Kidney (tissue), 14 donors: ENCODE results near the gene SLC46A3. TPM values are rescaled to one million over a fixed set of nuclear protein-coding genes. Genes with fewer than 3 reads are reported as not detected.

Source experiments
- DNase-seq, 5 donors: peaks; one replicate each; pipeline ENCODE4 v3.0.0-alpha.2; 2013 to 2020
- FAIRE-seq: peaks from 2 replicates; lab custom pipeline; 2012; peaks lifted over from hg19 to GRCh38; lab: Jason Lieb, UNC
- H3K27ac ChIP-seq, 2 donors: one replicate each; pipeline ENCODE4 v1.7.0; 2013; ENCODE audit warnings: low read depth in 2 of 2, low read length in 2 of 2, inconsistent platforms in 1 of 2
- H3K27me3 ChIP-seq: one replicate; pipeline ENCODE4 v1.7.1; 2013; ENCODE audit warnings: low read length, inconsistent platforms; ENCODE audit not compliant: control insufficient read depth, insufficient read depth
- H3K36me3 ChIP-seq, 3 donors: one replicate each; pipeline versions ENCODE4 v1.7.0 to v1.7.1; 2013; ENCODE audit warnings: low read length in 3 of 3, control low read depth in 1 of 3, inconsistent platforms in 1 of 3; ENCODE audit not compliant: insufficient read depth in 3 of 3, control insufficient read depth in 2 of 3
- H3K4me1 ChIP-seq, 3 donors: one replicate each; pipeline versions ENCODE4 v1.7.0 to v1.7.1; 2013; ENCODE audit warnings: low read length in 3 of 3, inconsistent platforms in 1 of 3, low read depth in 1 of 3; ENCODE audit not compliant: control insufficient read depth in 2 of 3, insufficient read depth in 2 of 3
- H3K4me3 ChIP-seq, 3 donors: one replicate each; pipeline versions ENCODE4 v1.7.0 to v1.8.1; 2013; ENCODE audit warnings: low read length in 3 of 3, control low read depth in 1 of 3, inconsistent platforms in 1 of 3
- H3K9ac ChIP-seq, 3 donors: one replicate each; pipeline versions ENCODE4 v1.7.0 to v1.7.1; 2013; ENCODE audit warnings: low read length in 3 of 3, control low read depth in 1 of 3, inconsistent platforms in 1 of 3
- H3K9me3 ChIP-seq, 3 donors: one replicate each; pipeline versions ENCODE4 v1.7.0 to v1.7.1; 2013; ENCODE audit warnings: low read length in 3 of 3, control low read depth in 1 of 3, inconsistent platforms in 1 of 3; ENCODE audit not compliant: control insufficient read depth in 2 of 3, insufficient read depth in 1 of 3
- CTCF ChIP-seq: IDR thresholded peaks from 3 replicates; pipeline ENCODE4 v1.5.1; 2012; ENCODE audit warnings: mild to moderate bottlenecking, moderate library complexity, borderline replicate concordance; ENCODE audit not compliant: insufficient read depth; ENCODE audit errors: extremely low read depth
- intact Hi-C: fragments of 100-400 bp; cut with DNase I; formaldehyde crosslinking; loops from one replicate; pipeline ENCODE4 v1.11.1; 2022
- polyA plus RNA-seq: library from polyadenylated mRNA; stranded (reverse); fragments of 350-450 nt; fragmentation: Illumina TruSeq; extraction: RNeasy Lipid Tissue Mini Kit (QIAGEN cat#74804); gene quantifications from one replicate; pipeline ENCODE4 v1.2.3, GENCODE V29; 2014; ENCODE audit warnings: low read depth, low replicate concordance; ENCODE audit not compliant: insufficient read depth
- total RNA-seq: library from RNA; stranded (reverse); fragmentation: NEBNext Ultra II Directional; extraction: Animal tissue kit (Norgen Biotek cat#: 25700); gene quantifications from one replicate; pipeline ENCODE4 v1.2.1, GENCODE V29; 2021
- donor health status: control.
- donor health status: control.
- donor health status: control.
- donor health status: control.
- donor health status: control.
- donor health status: DM: yes; HTN: yes; CAD: no.
- donor health status: Normal renal cell carcinoma (clear cell type).

SLC46A3 gene
- total and polyA plus RNA-seq, 2 donors from 2014 or later = 16.7 to 30.0 TPM

GRCh38 chr13:28753208-28753892 lies 34.6 kb upstream of the SLC46A3 start:
- TF ChIP-seq CTCF = peak; percentile 18
- Histone ChIP-seq H3K36me3 (no peaks in the 10 kb centered on the region), H3K9me3 (peaks cover 0 to 4% (median 0%) of the 10 kb centered on the region in 3 donors), H3K9ac (no peak overlapping the region), H3K27me3 (no peaks in the 10 kb centered on the region), H3K4me1 (peaks cover 0 to 13% (median 5%) of the 10 kb centered on the region in 3 donors), H3K4me3 (no peak overlapping the region), H3K27ac (peak overlapping the region in 1 of 2 donors; percentile 51)
- intact Hi-C loops = no loop called here
- DNase-seq (peak in 3 of 5 donors; percentile 57 to 73 (median 66)), FAIRE-seq (peak; percentile 65)

DNA sequence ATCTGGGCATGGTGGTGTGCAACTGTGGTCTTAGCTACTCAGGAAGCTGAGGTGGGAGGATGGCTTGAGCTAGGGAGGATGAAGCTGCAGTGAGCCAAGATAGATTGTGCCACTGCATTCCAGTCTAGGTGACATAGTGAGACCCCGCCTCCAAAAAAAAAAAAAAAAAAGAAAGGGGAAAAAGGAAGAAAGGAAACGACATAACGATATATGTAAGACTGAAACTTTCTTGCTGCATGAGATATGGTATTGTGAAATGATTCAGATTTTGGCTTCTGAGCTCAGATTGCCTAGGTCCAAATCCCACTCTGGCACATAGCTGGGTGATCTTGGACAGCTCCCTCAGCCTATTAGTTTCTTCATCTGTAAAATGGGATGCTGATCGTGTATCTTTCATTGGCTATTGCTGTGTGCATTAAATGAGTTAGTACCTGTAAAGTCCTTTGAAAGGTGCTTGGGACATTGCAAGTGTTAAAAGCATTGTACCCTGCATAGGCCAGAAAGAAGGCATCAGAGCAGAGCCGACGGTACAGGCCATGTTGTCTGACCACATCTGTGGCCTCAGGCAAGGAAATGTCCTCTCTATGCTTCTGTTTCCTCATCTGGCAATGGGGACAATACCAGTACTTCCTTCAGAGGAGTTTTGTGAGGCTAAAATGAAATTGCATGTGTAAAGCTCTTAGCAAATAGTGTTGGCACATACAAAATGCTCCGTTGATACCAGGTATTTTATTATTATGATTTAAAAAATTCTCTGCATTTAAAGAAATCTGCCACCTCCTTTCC lies 32.6 kb upstream of the SLC46A3 start:
- Histone ChIP-seq H3K36me3 (no peaks in the 10 kb centered on the region), H3K9ac (no peak overlapping the region), H3K27me3 (no peaks in the 10 kb centered on the region), H3K27ac (no peak overlapping the region), H3K9me3 (no peaks in the 10 kb centered on the region), H3K4me1 (peaks cover 0 to 13% (median 5%) of the 10 kb centered on the region in 3 donors), H3K4me3 (no peak overlapping the region)
- intact Hi-C loops = no loop called here
- DNase-seq = no peak
- FAIRE-seq = no peak
- TF ChIP-seq CTCF = no peak

- H3K9ac ChIP-seq = no peak overlapping the region
- no peak overlapping the region for H3K27ac ChIP-seq
- H3K4me1 ChIP-seq = peaks cover 0 to 13% (median 5%) of the 10 kb centered on the region in 3 donors
- no peak for DNase-seq
- H3K4me3 ChIP-seq = no peak overlapping the region
- FAIRE-seq = no peak
- no peaks in the 10 kb centered on the region for H3K27me3 ChIP-seq
- no peaks in the 10 kb centered on the region for H3K9me3 ChIP-seq
- intact Hi-C loops = no loop called here
- TF ChIP-seq CTCF = no peak
- no peaks in the 10 kb centered on the region for H3K36me3 ChIP-seq
Measured at GRCh38 chr13:28750187-28751045, 31.6 kb upstream of the SLC46A3 start.
